Heart right ventricle (tissue), 16 donors: ENCODE measurements around the gene PPFIA2. TPM values are rescaled to one million over a fixed set of nuclear protein-coding genes. Genes with fewer than 3 reads are reported as not detected.
"Not testable (repeated sequence)": the region's sequence is repeated elsewhere in the genome, so short reads cannot be mapped to it uniquely, and the experiment has no call there.

Experiments
- ATAC-seq, 8 donors: fragments of 200-7000 bp; cut with Tn5 transposase; one replicate each; pipeline ENCODE4 v1.9.1; 2020; ENCODE audit warnings: mild to moderate bottlenecking in 8 of 8, moderate library complexity in 8 of 8, moderate number of reproducible peaks in 1 of 8
- DNase-seq, 2 donors: peaks; one replicate each; pipeline ENCODE4 v3.0.0-alpha.2; 2020
- H3K27ac ChIP-seq, 10 donors: fragments of 200-600 bp; sonication (generic) in 2 of 10; one replicate each; pipeline versions ENCODE4 v1.5.0 to v1.8.0; 2020 to 2022; ENCODE audit warnings: mild to moderate bottlenecking in 3 of 10
- H3K27me3 ChIP-seq, 7 donors: fragments of 200-600 bp; one replicate each; pipeline ENCODE4 v1.8.0; 2021 to 2022; ENCODE audit warnings: mild to moderate bottlenecking in 2 of 7
- H3K36me3 ChIP-seq, 9 donors: fragments of 200-600 bp; sonication (generic) in 1 of 9; one replicate each; pipeline versions ENCODE4 v1.5.0 to v1.8.0; 2020 to 2022; ENCODE audit warnings: mild to moderate bottlenecking in 2 of 9
- H3K4me1 ChIP-seq, 9 donors: fragments of 200-600 bp; sonication (generic) in 1 of 9; one replicate each; pipeline versions ENCODE4 v1.5.0 to v1.8.0; 2020 to 2022; ENCODE audit warnings: mild to moderate bottlenecking in 4 of 9
- H3K4me3 ChIP-seq, 10 donors: fragments of 200-600 bp; sonication (generic) in 2 of 10; one replicate each; pipeline versions ENCODE4 v1.5.0 to v1.8.0; 2020 to 2022; ENCODE audit warnings: mild to moderate bottlenecking in 7 of 10, moderate library complexity in 2 of 10
- H3K9me3 ChIP-seq, 11 donors: fragments of 200-600 bp in 10 of 11; sonication (generic) in 2 of 11; one replicate each; pipeline versions ENCODE4 v1.5.0 to v1.8.0; 2013 to 2022; ENCODE audit warnings: mild to moderate bottlenecking in 2 of 11, control low read depth in 1 of 11, moderate library complexity in 1 of 11
- CTCF ChIP-seq, 9 donors: fragments of 200-600 bp; sonication (generic) in 2 of 9; IDR thresholded peaks; one replicate each; pipeline versions ENCODE4 v1.5.0 to v1.8.0; 2021 to 2022; ENCODE audit warnings: antibody characterized with exemption in 9 of 9, mild to moderate bottlenecking in 5 of 9, moderate library complexity in 1 of 9
- WGBS, 2 donors: extraction: QIAGEN DNeasy Blood & Tissue Kit; methylation state at CpG; one replicate each; pipeline ENCODE4 v1.1.7; 2013; ENCODE audit warnings: inconsistent platforms in 1 of 2; 5-methylcytosine and 5-hydroxymethylcytosine counted together
- intact Hi-C, 10 donors: fragments of 100-400 bp; cut with DNase I; formaldehyde crosslinking; loops; one replicate each; pipeline versions ENCODE4 v1.11.1 to v1.14.2; 2022
- polyA plus RNA-seq, 2 donors: library from polyadenylated mRNA; stranded (reverse); fragments of 200-250 nt; gene quantifications; one replicate each; pipeline ENCODE4 v1.2.3, GENCODE V29; 2013
- total RNA-seq, 10 donors: library from RNA; stranded (reverse); fragmentation: NEBNext Ultra II Directional in 3 of 10; extraction: Animal tissue kit (Norgen Biotek cat#: 25700) in 3 of 10; gene quantifications; one replicate each; pipeline versions ENCODE4 v1.2.1 to v1.2.4, GENCODE V29; 2021 to 2023
- donor health status: Arrhythmogenic right ventricular cardiomyopathy.
- donor health status: ischemic (EF 13 %, LVEDD 7.1; RV severe dilation, severe dysfunction).
- donor health status: healthy with polysubstance abuse.
- donor health status: DM: no; HTN: yes; CAD: no.
- donor health status: DM: no; HTN: no; CAD: no.
- donor health status: ischemic (EF 25% LVEDD 6.9; RV normal size, moderate dysfunction).
- donor health status: ischemic (EF 25% LVEDD 5.7; RV mildly dilated, moderate dysfunction).
- donor health status: healthy.
- donor health status: DM: yes; HTN: yes; CAD: no.
- donor health status: Ischemic cardiomyopathy.
- donor health status: ischemic (EF 35%, LVEDD 5.7; RV mildly dilated, moderate dysfunction).
- donor health status: nonischemic (EF 11% LVEDD 7.7; RV severe dilation, severe dysfunction).
- donor health status: DM: yes; HTN: yes; CAD: no.
- donor health status: PGD.
- donor health status: ischemic (EF 29% LVEDD 5.4; RV normal size, mild dysfunction).
- donor health status: nonischemic (EF 23%, LVEDD 6.1; RV moderate dilation, normal function).

The PPFIA2 gene
- total and polyA plus RNA-seq, 12 donors: 0.15 to 1.3 (median 0.52) TPM; not detected in 1

GRCh38 chr12:81212996-81213696, 546.0 kb downstream of the PPFIA2 start:
- Histone ChIP-seq H3K4me1 (peaks cover 0 to 38% (median 10%) of the 10 kb centered on the region in 9 donors), H3K4me3 (no peak overlapping the region), H3K9me3 (no peaks in the 10 kb centered on the region), H3K27me3 (no peaks in the 10 kb centered on the region), H3K36me3 (peaks cover 0 to 19% (median 0%) of the 10 kb centered on the region in 9 donors), H3K27ac (no peak overlapping the region)
- DNase-seq (no peak), ATAC-seq (no peak)
- intact Hi-C loops: no loop called here
- no peak for TF ChIP-seq CTCF (IDR thresholded peaks at IDR 0.05)
- WGBS, 2 donors: 64 to 65% methylated on average over 4 of the region's 4 CpGs

- Histone ChIP-seq H3K4me3 (no peak overlapping the region), H3K27me3 (no peaks in the 10 kb centered on the region), H3K27ac (no peak overlapping the region), H3K9me3 (no peaks in the 10 kb centered on the region), H3K36me3 (peaks cover 0 to 14% (median 0%) of the 10 kb centered on the region in 9 donors), H3K4me1 (peaks cover 0 to 48% (median 12%) of the 10 kb centered on the region in 9 donors)
- intact Hi-C loops: no loop called here
- TF ChIP-seq CTCF (IDR thresholded peaks at IDR 0.05): no peak
- ATAC-seq (no peak), DNase-seq (no peak)
- WGBS, 2 donors: 95 to 100% methylated on average over 1 of the region's 1 CpG
Observed at GRCh38 chr12:81211306-81211705, 547.8 kb downstream of the PPFIA2 start.

- peak overlapping the region in 9 of 10 donors; percentile 33 to 71 (median 65) for H3K27ac ChIP-seq
- H3K36me3 ChIP-seq, H3K4me3 ChIP-seq, intact Hi-C loops, H3K27me3 ChIP-seq, H3K9me3 ChIP-seq: not testable (repeated sequence)
- peak in 1 of 2 donors; percentile 61 for DNase-seq
- H3K4me1 ChIP-seq: peaks cover 0 to 48% (median 12%) of the 10 kb centered on the region in 9 donors
- WGBS, 2 donors: 62% methylated on average over 2 of the region's 2 CpGs
- ATAC-seq: peak; percentile 58 to 89 (median 80)
Observed at GRCh38 chr12:81209772-81210225, 549.4 kb downstream of the PPFIA2 start.

GRCh38 chr12:81209012-81209411, 550.1 kb downstream of the PPFIA2 start:
- ATAC-seq: peak in 2 of 8 donors; percentile 63 to 73
- Histone ChIP-seq H3K27ac (peak overlapping the region in 9 of 10 donors; percentile 33 to 71 (median 65)), H3K4me3 (no peak overlapping the region), H3K9me3 (no peaks in the 10 kb centered on the region), H3K4me1 (peaks cover 0 to 48% (median 12%) of the 10 kb centered on the region in 9 donors), H3K36me3 (no peaks in the 10 kb centered on the region), H3K27me3 (no peaks in the 10 kb centered on the region)
- DNase-seq: no peak
- intact Hi-C loops: no loop called here
- no peak for TF ChIP-seq CTCF (IDR thresholded peaks at IDR 0.05)
